ENCODE results near the gene TCEA3.

TCEA3 gene

GRCh38 chr1:23446661-23447310 lies 22.2 kb upstream of the TCEA3 start:
- no peak for DNase-seq (ENCODE audit: low read depth)

- no peak for DNase-seq (ENCODE audit: low read depth)
Measured at GRCh38 chr1:23444596-23445390, 20.2 kb upstream of the TCEA3 start.

GRCh38 chr1:23444104-23444533 lies 19.6 kb upstream of the TCEA3 start:
- no peak for DNase-seq (ENCODE audit: low read depth)

- DNase-seq (ENCODE audit: low read depth), result no peak
Measured at GRCh38 chr1:23442751-23443150, 18.2 kb upstream of the TCEA3 start.

GRCh38 chr1:23441446-23442148 lies 17.0 kb upstream of the TCEA3 start:
- DNase-seq (ENCODE audit: low read depth), result no peak

GRCh38 chr1:23438545-23438944 lies 14.0 kb upstream of the TCEA3 start:
- DNase-seq (ENCODE audit: low read depth), result no peak

- DNase-seq (ENCODE audit: low read depth), result no peak
Measured at GRCh38 chr1:23437355-23437664, 12.8 kb upstream of the TCEA3 start.

- DNase-seq (ENCODE audit: low read depth), result no peak
Measured at GRCh38 chr1:23436520-23437354, 12.2 kb upstream of the TCEA3 start.

GRCh38 chr1:23434260-23434775 lies 9.8 kb upstream of the TCEA3 start:
- no peak for DNase-seq (ENCODE audit: low read depth)

- DNase-seq (ENCODE audit: low read depth), result no peak
Measured at GRCh38 chr1:23433122-23433521, 8.6 kb upstream of the TCEA3 start.

- no peak for DNase-seq (ENCODE audit: low read depth)
Measured at GRCh38 chr1:23431431-23431830, 6.9 kb upstream of the TCEA3 start.

GRCh38 chr1:23430803-23431202 lies 6.3 kb upstream of the TCEA3 start:
- DNase-seq (ENCODE audit: low read depth), result no peak

GRCh38 chr1:23428136-23428905 lies 3.8 kb upstream of the TCEA3 start:
- no peak for DNase-seq (ENCODE audit: low read depth)

GRCh38 chr1:23427550-23427949 lies 3.0 kb upstream of the TCEA3 start:
- no peak for DNase-seq (ENCODE audit: low read depth)

GRCh38 chr1:23426828-23427227 lies 2.3 kb upstream of the TCEA3 start:
- no peak for DNase-seq (ENCODE audit: low read depth)

GRCh38 chr1:23425193-23425494 lies 596 bp upstream of the TCEA3 start:
- no peak for DNase-seq (ENCODE audit: low read depth)

- DNase-seq (ENCODE audit: low read depth), result no peak
Measured at GRCh38 chr1:23423415-23424292, 894 bp downstream of the TCEA3 start.

GRCh38 chr1:23422941-23423340 lies 1.6 kb downstream of the TCEA3 start:
- no peak for DNase-seq (ENCODE audit: low read depth)

- peak; percentile 11 for DNase-seq (ENCODE audit: low read depth)
Measured at GRCh38 chr1:23422241-23422877, 2.2 kb downstream of the TCEA3 start.

- DNase-seq (ENCODE audit: low read depth), result no peak
Measured at GRCh38 chr1:23421753-23422240, 2.8 kb downstream of the TCEA3 start.
